Fibroblast of villous mesenchyme (primary cell): ENCODE data around the gene LMX1B. TPM values are rescaled to one million over a fixed set of nuclear protein-coding genes. Genes with fewer than 3 reads are reported as not detected.
A peak's percentile ranks its signal among the peaks of the same experiment; 100 is the strongest.

Experiments used
- DNase-seq: peaks from one replicate; pipeline ENCODE4 v3.0.0-alpha.2; 2010; ENCODE audit warnings: low read depth
- H3K4me3 ChIP-seq: 2 replicates; pipeline ENCODE4 v1.5.1; 2011; ENCODE audit warnings: low read depth, mild to moderate bottlenecking, low read length
- CTCF ChIP-seq: IDR thresholded peaks from 2 replicates; pipeline ENCODE4 v1.5.1; 2012; ENCODE audit warnings: low read depth, mild to moderate bottlenecking, low read length; ENCODE audit not compliant: insufficient read depth
- total RNA-seq: library from RNA; depleted of rRNA; stranded (reverse); fragments of >200 nt; gene quantifications from 2 replicates; pipeline ENCODE4 v1.2.3, GENCODE V29; 2012

LMX1B gene
- total RNA-seq, 1 donor: not detected

GRCh38 chr9:126698756-126699155, 85.0 kb downstream of the LMX1B start:
- DNase-seq: no peak
- no peak for TF ChIP-seq CTCF
- no peak overlapping the region for H3K4me3 ChIP-seq

- no peak for DNase-seq
- H3K4me3 ChIP-seq: no peak overlapping the region
- TF ChIP-seq CTCF: no peak
Measured at GRCh38 chr9:126699401-126699881, 85.7 kb downstream of the LMX1B start.

- no peak overlapping the region for H3K4me3 ChIP-seq
- no peak for DNase-seq
- TF ChIP-seq CTCF: no peak
Measured at GRCh38 chr9:126700296-126700695, 86.6 kb downstream of the LMX1B start.

GRCh38 chr9:126700903-126701812, 87.4 kb downstream of the LMX1B start:
- H3K4me3 ChIP-seq: no peak overlapping the region
- TF ChIP-seq CTCF: no peak
- DNase-seq: no peak

- DNase-seq: no peak
- H3K4me3 ChIP-seq: no peak overlapping the region
- no peak for TF ChIP-seq CTCF
Measured at GRCh38 chr9:126701813-126702140, 88.0 kb downstream of the LMX1B start.

DNA sequence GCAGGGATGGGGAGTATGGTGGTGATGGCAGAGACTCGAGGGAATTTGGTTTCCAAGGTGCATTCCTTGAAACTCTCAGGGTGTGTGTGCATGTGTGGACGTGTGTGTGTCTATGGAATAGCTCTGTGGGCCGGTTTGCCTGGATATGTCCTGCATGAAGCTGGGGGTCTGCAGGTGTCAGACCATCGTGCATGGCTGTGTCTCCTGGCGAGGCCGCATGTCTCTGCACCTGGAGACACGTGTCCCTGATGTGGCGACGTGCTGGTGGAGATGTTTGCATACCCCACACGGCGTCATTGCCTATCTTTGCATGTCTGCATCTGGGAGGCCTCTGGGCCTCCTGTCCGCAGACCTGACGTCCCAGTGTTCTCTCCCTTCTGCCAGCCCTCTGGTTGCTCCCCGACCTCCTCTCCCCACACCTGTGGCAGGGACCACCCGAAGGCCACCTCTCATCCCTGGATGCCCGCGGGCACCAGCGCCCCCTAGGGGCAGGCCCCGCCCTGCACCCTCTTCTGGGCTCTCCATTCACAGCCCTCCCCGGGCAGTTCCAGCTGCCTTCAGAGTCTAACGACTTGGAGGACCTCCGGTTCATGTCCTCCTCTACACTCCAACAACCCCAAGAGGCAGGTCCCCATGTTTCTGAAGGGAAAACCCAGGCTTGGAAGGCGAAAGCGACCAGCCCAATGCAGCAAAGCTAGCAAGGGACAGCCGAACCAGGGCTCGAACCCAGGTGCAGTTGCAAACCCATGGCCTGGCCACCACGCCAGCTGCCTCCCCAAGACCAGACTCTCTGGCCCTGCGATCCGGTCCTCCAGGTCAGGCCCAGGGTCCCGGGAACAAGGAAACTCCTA, 88.6 kb downstream of the LMX1B start:
- no peak for DNase-seq
- TF ChIP-seq CTCF: peak; percentile 56
- no peak overlapping the region for H3K4me3 ChIP-seq
